Activated T-helper 1 cell treated with anti-CD3 and anti-CD28 coated beads, Interleukin-12 subunit alpha, Interleukin-12 subunit beta, Interleukin-2, Interleukin-4 antibody, amounts not matched to agents 30 ng/mL and 10 ng/mL and 1 ng/mL, durations not matched to agents 14 hours and 24 hours and 36 hours (primary cell): ENCODE measurements around the gene NCKAP1. TPM values are rescaled to one million over a fixed set of nuclear protein-coding genes. Genes with fewer than 3 reads are reported as not detected.

Experiments used
- DNase-seq: peaks from one replicate; pipeline ENCODE4 v3.0.0; 2021; ENCODE audit warnings: low spot score
- H3K27ac Mint-ChIP-seq: one replicate; pipeline ENCODE4 v1.8.0; 2021; ENCODE audit warnings: mild to moderate bottlenecking, mixed read lengths
- H3K27me3 Mint-ChIP-seq: one replicate; pipeline ENCODE4 v1.8.0; 2022; ENCODE audit warnings: mild to moderate bottlenecking, moderate library complexity, mixed read lengths; ENCODE audit not compliant: insufficient read depth
- H3K36me3 Mint-ChIP-seq: one replicate; pipeline ENCODE4 v1.8.0; 2021; ENCODE audit warnings: low read depth, mixed read lengths
- H3K4me1 Mint-ChIP-seq: one replicate; pipeline ENCODE4 v1.8.0; 2021; ENCODE audit warnings: low read depth, mixed read lengths
- H3K4me3 Mint-ChIP-seq: one replicate; pipeline ENCODE4 v1.8.0; 2021; ENCODE audit warnings: mild to moderate bottlenecking, moderate library complexity, mixed read lengths
- H3K9me3 Mint-ChIP-seq: one replicate; pipeline ENCODE4 v1.8.0; 2021; ENCODE audit warnings: mixed read lengths
- intact Hi-C: fragments of 100-400 bp; cut with micrococcal nuclease; formaldehyde crosslinking; loops from one replicate; pipeline ENCODE4 v1.15.1; 2024
- total RNA-seq: library from RNA; stranded (reverse); gene quantifications from 2 replicates; pipeline ENCODE4 v1.2.3, GENCODE V29; 2022

The NCKAP1 gene
- total RNA-seq, 1 donor from 2014 or later, result 14.4 TPM

- DNase-seq, result no peak
- Mint-ChIP-seq H3K36me3 (peaks cover 4% of the 10 kb centered on the region), H3K27me3 (no peaks in the 10 kb centered on the region), H3K27ac (no peak overlapping the region), H3K4me1 (peaks cover 32% of the 10 kb centered on the region), H3K4me3 (no peak overlapping the region), H3K9me3 (no peaks in the 10 kb centered on the region)
- intact Hi-C loops, result loop anchor here (2.0 kb wide), 1 partner anchor 89 kb away; the partner anchor contains the start of gene NCKAP1
Measured at GRCh38 chr2:182949572-182950189, 88.6 kb downstream of the NCKAP1 start.

- Mint-ChIP-seq H3K4me1 (peaks cover 32% of the 10 kb centered on the region), H3K27ac (no peak overlapping the region), H3K9me3 (no peaks in the 10 kb centered on the region), H3K27me3 (no peaks in the 10 kb centered on the region), H3K36me3 (peaks cover 4% of the 10 kb centered on the region), H3K4me3 (no peak overlapping the region)
- DNase-seq, result no peak
- intact Hi-C loops, result no loop called here
Measured at GRCh38 chr2:182949052-182949451, 89.2 kb downstream of the NCKAP1 start.

GRCh38 chr2:182946958-182947369, 91.3 kb downstream of the NCKAP1 start:
- Mint-ChIP-seq H3K4me1 (peaks cover 20% of the 10 kb centered on the region), H3K36me3 (peaks cover 2% of the 10 kb centered on the region), H3K4me3 (no peak overlapping the region), H3K27ac (no peak overlapping the region), H3K9me3 (no peaks in the 10 kb centered on the region), H3K27me3 (no peaks in the 10 kb centered on the region)
- intact Hi-C loops, result no loop called here
- DNase-seq, result no peak

GRCh38 chr2:182943339-182943738, 94.9 kb downstream of the NCKAP1 start:
- H3K4me3 Mint-ChIP-seq, result no peak overlapping the region
- H3K4me1 Mint-ChIP-seq, result peaks cover 11% of the 10 kb centered on the region
- H3K27me3 Mint-ChIP-seq, result no peaks in the 10 kb centered on the region
- H3K9me3 Mint-ChIP-seq, result no peaks in the 10 kb centered on the region
- no peaks in the 10 kb centered on the region for H3K36me3 Mint-ChIP-seq
- no peak for DNase-seq
- intact Hi-C loops, result no loop called here
- H3K27ac Mint-ChIP-seq, result no peak overlapping the region

- H3K4me3 Mint-ChIP-seq, result no peak overlapping the region
- intact Hi-C loops, result no loop called here
- no peak overlapping the region for H3K27ac Mint-ChIP-seq
- H3K4me1 Mint-ChIP-seq, result peaks cover 11% of the 10 kb centered on the region
- no peaks in the 10 kb centered on the region for H3K36me3 Mint-ChIP-seq
- no peaks in the 10 kb centered on the region for H3K9me3 Mint-ChIP-seq
- no peak for DNase-seq
- no peaks in the 10 kb centered on the region for H3K27me3 Mint-ChIP-seq
Measured at GRCh38 chr2:182942756-182943155, 95.5 kb downstream of the NCKAP1 start.

GRCh38 chr2:182941919-182942318, 96.3 kb downstream of the NCKAP1 start:
- no peaks in the 10 kb centered on the region for H3K36me3 Mint-ChIP-seq
- intact Hi-C loops, result no loop called here

GRCh38 chr2:182941121-182941722, 97.0 kb downstream of the NCKAP1 start:
- H3K27ac Mint-ChIP-seq, result no peak overlapping the region
- H3K36me3 Mint-ChIP-seq, result no peaks in the 10 kb centered on the region
- no peaks in the 10 kb centered on the region for H3K27me3 Mint-ChIP-seq
- no peak for DNase-seq
- H3K4me3 Mint-ChIP-seq, result no peak overlapping the region
- peaks cover 1% of the 10 kb centered on the region for H3K4me1 Mint-ChIP-seq
- H3K9me3 Mint-ChIP-seq, result no peaks in the 10 kb centered on the region
- intact Hi-C loops, result no loop called here

More at GRCh38 chr2:182941919-182942318, 96.3 kb downstream of the NCKAP1 start:
- no peak for DNase-seq
- Mint-ChIP-seq H3K9me3 (no peaks in the 10 kb centered on the region), H3K27me3 (no peaks in the 10 kb centered on the region), H3K27ac (no peak overlapping the region), H3K4me1 (peaks cover 8% of the 10 kb centered on the region), H3K4me3 (no peak overlapping the region)

- H3K4me3 Mint-ChIP-seq, result no peak overlapping the region
- intact Hi-C loops, result no loop called here
- H3K27me3 Mint-ChIP-seq, result no peaks in the 10 kb centered on the region
Measured at GRCh38 chr2:182937870-182938269, 100.4 kb downstream of the NCKAP1 start.

GRCh38 chr2:182933629-182934028, 104.6 kb downstream of the NCKAP1 start:
- no peaks in the 10 kb centered on the region for H3K9me3 Mint-ChIP-seq
- H3K4me1 Mint-ChIP-seq, result no peaks in the 10 kb centered on the region
- DNase-seq, result no peak
- no peak overlapping the region for H3K4me3 Mint-ChIP-seq
- no peak overlapping the region for H3K27ac Mint-ChIP-seq
- H3K36me3 Mint-ChIP-seq, result peaks cover 2% of the 10 kb centered on the region
- H3K27me3 Mint-ChIP-seq, result no peaks in the 10 kb centered on the region
- intact Hi-C loops, result no loop called here

More at GRCh38 chr2:182937870-182938269, 100.4 kb downstream of the NCKAP1 start:
- DNase-seq, result no peak
- H3K27ac Mint-ChIP-seq, result no peak overlapping the region
- peaks cover 2% of the 10 kb centered on the region for H3K36me3 Mint-ChIP-seq
- no peaks in the 10 kb centered on the region for H3K4me1 Mint-ChIP-seq
- H3K9me3 Mint-ChIP-seq, result no peaks in the 10 kb centered on the region

GRCh38 chr2:182929972-182930371, 108.3 kb downstream of the NCKAP1 start:
- DNase-seq, result no peak
- Mint-ChIP-seq H3K27ac (no peak overlapping the region), H3K36me3 (peaks cover 4% of the 10 kb centered on the region), H3K4me3 (no peak overlapping the region), H3K9me3 (no peaks in the 10 kb centered on the region), H3K27me3 (no peaks in the 10 kb centered on the region), H3K4me1 (no peaks in the 10 kb centered on the region)
- intact Hi-C loops, result no loop called here

GRCh38 chr2:182924306-182924705, 114.0 kb downstream of the NCKAP1 start:
- Mint-ChIP-seq H3K36me3 (peaks cover 3% of the 10 kb centered on the region), H3K27ac (no peak overlapping the region), H3K27me3 (no peaks in the 10 kb centered on the region), H3K4me3 (no peak overlapping the region), H3K9me3 (no peaks in the 10 kb centered on the region), H3K4me1 (no peaks in the 10 kb centered on the region)
- DNase-seq, result no peak
- intact Hi-C loops, result no loop called here

GRCh38 chr2:182921234-182921633, 117.0 kb downstream of the NCKAP1 start:
- intact Hi-C loops, result no loop called here
- no peak overlapping the region for H3K4me3 Mint-ChIP-seq

GRCh38 chr2:182920631-182921056, 117.6 kb downstream of the NCKAP1 start:
- Mint-ChIP-seq H3K9me3 (no peaks in the 10 kb centered on the region), H3K36me3 (no peaks in the 10 kb centered on the region), H3K4me3 (no peak overlapping the region), H3K27me3 (no peaks in the 10 kb centered on the region), H3K27ac (no peak overlapping the region), H3K4me1 (no peaks in the 10 kb centered on the region)
- intact Hi-C loops, result no loop called here
- no peak for DNase-seq

More at GRCh38 chr2:182921234-182921633, 117.0 kb downstream of the NCKAP1 start:
- H3K27ac Mint-ChIP-seq, result no peak overlapping the region
- peaks cover 2% of the 10 kb centered on the region for H3K36me3 Mint-ChIP-seq
- H3K9me3 Mint-ChIP-seq, result no peaks in the 10 kb centered on the region
- H3K27me3 Mint-ChIP-seq, result no peaks in the 10 kb centered on the region
- no peaks in the 10 kb centered on the region for H3K4me1 Mint-ChIP-seq
- DNase-seq, result no peak
